HEK293T (cell line): ENCODE data around the gene PDE6H.

Experiments used
- ARNT ChIP-seq: fragments of 450-650 bp; IDR thresholded peaks from 2 replicates; pipeline ENCODE4 v1.6.1; 2017; ENCODE audit warnings: mild to moderate bottlenecking
- BHLHE40 ChIP-seq: fragments of 450-650 bp; IDR thresholded peaks from 2 replicates; pipeline ENCODE4 v1.6.1; 2016; ENCODE audit warnings: mild to moderate bottlenecking, moderate library complexity, borderline replicate concordance
- FOXA1 ChIP-seq: fragments of 450-650 bp; IDR thresholded peaks from 2 replicates; pipeline ENCODE4 v1.6.1; 2016; ENCODE audit warnings: mild to moderate bottlenecking
- FOXK2 ChIP-seq: fragments of 450-650 bp; IDR thresholded peaks from 2 replicates; pipeline ENCODE4 v1.6.1; 2016; ENCODE audit warnings: mild to moderate bottlenecking
- FOXM1 ChIP-seq: fragments of 450-650 bp; IDR thresholded peaks from 2 replicates; pipeline ENCODE4 v1.6.1; 2017; ENCODE audit warnings: mild to moderate bottlenecking, borderline replicate concordance
- HDGF ChIP-seq: fragments of 450-650 bp; IDR thresholded peaks from 2 replicates; pipeline ENCODE4 v1.6.1; 2017; ENCODE audit warnings: antibody characterized with exemption, borderline replicate concordance
- SP1 ChIP-seq: fragments of 450-650 bp; IDR thresholded peaks from 2 replicates; pipeline ENCODE4 v1.6.1; 2017
- SUZ12 ChIP-seq: fragments of 450-650 bp; IDR thresholded peaks from 2 replicates; pipeline ENCODE4 v1.6.1; 2016; ENCODE audit warnings: mild to moderate bottlenecking
- TARDBP ChIP-seq: fragments of 450-650 bp; IDR thresholded peaks from 2 replicates; pipeline ENCODE4 v1.6.1; 2016
- ZNF384 ChIP-seq: fragments of 450-650 bp; IDR thresholded peaks from 2 replicates; pipeline ENCODE4 v1.6.1; 2016
- TF ChIP-seq, protein P1 (sequence below): fragments of 450-650 bp; IDR thresholded peaks from 2 replicates; pipeline ENCODE4 v1.6.1; 2016

- TF ChIP-seq, protein P1, sequence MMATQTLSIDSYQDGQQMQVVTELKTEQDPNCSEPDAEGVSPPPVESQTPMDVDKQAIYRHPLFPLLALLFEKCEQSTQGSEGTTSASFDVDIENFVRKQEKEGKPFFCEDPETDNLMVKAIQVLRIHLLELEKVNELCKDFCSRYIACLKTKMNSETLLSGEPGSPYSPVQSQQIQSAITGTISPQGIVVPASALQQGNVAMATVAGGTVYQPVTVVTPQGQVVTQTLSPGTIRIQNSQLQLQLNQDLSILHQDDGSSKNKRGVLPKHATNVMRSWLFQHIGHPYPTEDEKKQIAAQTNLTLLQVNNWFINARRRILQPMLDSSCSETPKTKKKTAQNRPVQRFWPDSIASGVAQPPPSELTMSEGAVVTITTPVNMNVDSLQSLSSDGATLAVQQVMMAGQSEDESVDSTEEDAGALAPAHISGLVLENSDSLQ = no peak
- no peak for TF ChIP-seq HDGF
- no peak for TF ChIP-seq FOXA1
- no peak for TF ChIP-seq ARNT
- no peak for TF ChIP-seq SP1
- no peak for TF ChIP-seq BHLHE40
- TF ChIP-seq FOXM1 = no peak
- TF ChIP-seq SUZ12 = no peak
- TF ChIP-seq TARDBP = no peak
- no peak for TF ChIP-seq ZNF384
- TF ChIP-seq FOXK2 = no peak
These were observed 1.8 kb downstream of the PDE6H start for GRCh38 chr12:14974633-14975032.
